ENCODE results near the gene CYP11A1. TPM values are rescaled to one million over a fixed set of nuclear protein-coding genes. Genes with fewer than 3 reads are reported as not detected.

Gene CYP11A1
- total RNA-seq, 1 donor from 2014 or later = 0.82 TPM

GRCh38 chr15:74314795-74315438 lies 52.5 kb downstream of the CYP11A1 start:
- no peaks in the 10 kb centered on the region for H3K36me3 Mint-ChIP-seq (ENCODE audit: low read depth, unreplicated experiment)
- no peaks in the 10 kb centered on the region for H3K9me3 Mint-ChIP-seq (ENCODE audit: unreplicated experiment)
- TF ChIP-seq CTCF (IDR thresholded peaks at IDR 0.05; ENCODE audit: unreplicated experiment) = no peak
- peaks cover 7% of the 10 kb centered on the region for H3K27me3 Mint-ChIP-seq (ENCODE audit: unreplicated experiment)
- H3K4me3 Mint-ChIP-seq (ENCODE audit: unreplicated experiment) = no peak overlapping the region
- no peak overlapping the region for H3K27ac Mint-ChIP-seq (ENCODE audit: unreplicated experiment)
- peaks cover 42% of the 10 kb centered on the region for H3K4me1 Mint-ChIP-seq (ENCODE audit: unreplicated experiment)
- DNase-seq (ENCODE audit: low spot score) = no peak

- H3K4me3 Mint-ChIP-seq (ENCODE audit: unreplicated experiment) = no peak overlapping the region
- DNase-seq (ENCODE audit: low spot score) = no peak
- no peak overlapping the region for H3K27ac Mint-ChIP-seq (ENCODE audit: unreplicated experiment)
- no peaks in the 10 kb centered on the region for H3K9me3 Mint-ChIP-seq (ENCODE audit: unreplicated experiment)
- peaks cover 33% of the 10 kb centered on the region for H3K4me1 Mint-ChIP-seq (ENCODE audit: unreplicated experiment)
- H3K27me3 Mint-ChIP-seq (ENCODE audit: unreplicated experiment) = peaks cover 8% of the 10 kb centered on the region
- TF ChIP-seq CTCF (IDR thresholded peaks at IDR 0.05; ENCODE audit: unreplicated experiment) = no peak
- H3K36me3 Mint-ChIP-seq (ENCODE audit: low read depth, unreplicated experiment) = no peaks in the 10 kb centered on the region
Observed at GRCh38 chr15:74313889-74314288, 53.6 kb downstream of the CYP11A1 start.

GRCh38 chr15:74312445-74313007 lies 54.9 kb downstream of the CYP11A1 start:
- H3K36me3 Mint-ChIP-seq (ENCODE audit: low read depth, unreplicated experiment) = no peaks in the 10 kb centered on the region
- H3K27me3 Mint-ChIP-seq (ENCODE audit: unreplicated experiment) = peaks cover 8% of the 10 kb centered on the region
- H3K4me3 Mint-ChIP-seq (ENCODE audit: unreplicated experiment) = no peak overlapping the region
- H3K9me3 Mint-ChIP-seq (ENCODE audit: unreplicated experiment) = no peaks in the 10 kb centered on the region
- no peak for DNase-seq (ENCODE audit: low spot score)
- TF ChIP-seq CTCF (IDR thresholded peaks at IDR 0.05; ENCODE audit: unreplicated experiment) = no peak
- H3K27ac Mint-ChIP-seq (ENCODE audit: unreplicated experiment) = no peak overlapping the region
- H3K4me1 Mint-ChIP-seq (ENCODE audit: unreplicated experiment) = peaks cover 24% of the 10 kb centered on the region

GRCh38 chr15:74311734-74312444 lies 55.6 kb downstream of the CYP11A1 start:
- Mint-ChIP-seq H3K36me3 (ENCODE audit: low read depth, unreplicated experiment) (no peaks in the 10 kb centered on the region), H3K4me3 (ENCODE audit: unreplicated experiment) (no peak overlapping the region), H3K27me3 (ENCODE audit: unreplicated experiment) (peaks cover 8% of the 10 kb centered on the region), H3K9me3 (ENCODE audit: unreplicated experiment) (no peaks in the 10 kb centered on the region), H3K27ac (ENCODE audit: unreplicated experiment) (no peak overlapping the region), H3K4me1 (ENCODE audit: unreplicated experiment) (peaks cover 18% of the 10 kb centered on the region)
- peak; percentile 62 for DNase-seq (ENCODE audit: low spot score)
- TF ChIP-seq CTCF (IDR thresholded peaks at IDR 0.05; ENCODE audit: unreplicated experiment) = peak; percentile 56
